GM21717 (cell line): ENCODE data around the gene RLN1.
"Not testable (repeated sequence)": the region's sequence is repeated elsewhere in the genome, so short reads cannot be mapped to it uniquely, and the experiment has no call there.

Experiments used
- ATAC-seq: cut with Tn5 transposase; IDR thresholded peaks from one replicate; pipeline ENCODE4 v1.9.1; 2021; ENCODE audit warnings: mild to moderate bottlenecking, moderate library complexity; ENCODE audit not compliant: unreplicated experiment

Gene RLN1

GRCh38 chr9:5338992-5339981 lies at the start of gene RLN1:
Gene RLN1, minus strand, starts transcription at chr9:5339876. Its CDS starts 130 bp downstream, at chr9:5339746.
- peak; percentile 99 for ATAC-seq

- ATAC-seq: peak; percentile 73
These were observed 49.5 kb upstream of the RLN1 start for GRCh38 chr9:5389109-5389732.

GRCh38 chr9:5388026-5388819 lies 48.5 kb upstream of the RLN1 start:
- ATAC-seq: no peak

- ATAC-seq: no peak
These were observed 44.8 kb upstream of the RLN1 start for GRCh38 chr9:5384436-5384835.

GRCh38 chr9:5382479-5382878 lies 42.8 kb upstream of the RLN1 start:
- no peak for ATAC-seq

- no peak for ATAC-seq
These were observed 36.3 kb upstream of the RLN1 start for GRCh38 chr9:5375790-5376477.

- no peak for ATAC-seq
These were observed 35.4 kb upstream of the RLN1 start for GRCh38 chr9:5375091-5375490.

- peak; percentile 89 for ATAC-seq
These were observed 24.8 kb upstream of the RLN1 start for GRCh38 chr9:5364294-5365024.

GRCh38 chr9:5361326-5362010 lies 21.8 kb upstream of the RLN1 start:
- ATAC-seq: no peak

- no peak for ATAC-seq
These were observed 20.7 kb upstream of the RLN1 start for GRCh38 chr9:5360341-5360740.

GRCh38 chr9:5357431-5358105 lies 17.9 kb upstream of the RLN1 start:
- no peak for ATAC-seq

- ATAC-seq: no peak
These were observed 16.1 kb upstream of the RLN1 start for GRCh38 chr9:5355817-5356216.

GRCh38 chr9:5355226-5355625 lies 15.6 kb upstream of the RLN1 start:
- ATAC-seq: no peak

GRCh38 chr9:5354184-5354583 lies 14.5 kb upstream of the RLN1 start:
- ATAC-seq: no peak

GRCh38 chr9:5352637-5353248 lies 13.1 kb upstream of the RLN1 start:
- no peak for ATAC-seq

GRCh38 chr9:5336688-5337087 lies 3.0 kb downstream of the RLN1 start:
- no peak for ATAC-seq

GRCh38 chr9:5331276-5331675 lies 8.4 kb downstream of the RLN1 start:
- ATAC-seq: not testable (repeated sequence)

GRCh38 chr9:5326893-5327548 lies 12.7 kb downstream of the RLN1 start:
- no peak for ATAC-seq
